ACC112 (cell line): ENCODE data around the gene YWHAG.
"Not testable (repeated sequence)": the region's sequence is repeated elsewhere in the genome, so short reads cannot be mapped to it uniquely, and the experiment has no call there.

Experiments
- H2AFZ ChIP-seq: fragments of 200-600 bp; sonication (generic); one replicate; pipeline ENCODE4 v1.6.0; 2017; ENCODE audit warnings: antibody characterized with exemption, low read length; ENCODE audit not compliant: unreplicated experiment
- H3K27ac ChIP-seq: fragments of 200-600 bp; sonication (generic); 2 replicates; pipeline ENCODE4 v1.5.1; 2014; ENCODE audit warnings: low read depth, mild to moderate bottlenecking, antibody characterized with exemption, low read length, moderate library complexity
- H3K27me3 ChIP-seq: fragments of 200-600 bp; sonication (generic); 2 replicates; pipeline ENCODE4 v1.6.1; 2014; ENCODE audit warnings: mild to moderate bottlenecking, antibody characterized with exemption, low read length, moderate library complexity, mixed read lengths; ENCODE audit not compliant: insufficient read depth
- H3K36me3 ChIP-seq: fragments of 200-600 bp; sonication (generic); 2 replicates; pipeline ENCODE4 v1.6.1; 2016; ENCODE audit warnings: mild to moderate bottlenecking, antibody characterized with exemption, low read length, moderate library complexity, mixed read lengths; ENCODE audit not compliant: insufficient read depth
- H3K4me1 ChIP-seq: fragments of 200-600 bp; sonication (generic); one replicate; pipeline ENCODE4 v1.6.1; 2016; ENCODE audit warnings: low read length, mixed read lengths; ENCODE audit not compliant: insufficient read depth, unreplicated experiment, control insufficient read depth
- H3K4me3 ChIP-seq: fragments of 200-600 bp; sonication (generic); 2 replicates; pipeline ENCODE4 v1.5.1; 2014; ENCODE audit warnings: mild to moderate bottlenecking, low read depth, low read length
- H3K79me2 ChIP-seq: fragments of 200-600 bp; sonication (generic); one replicate; pipeline ENCODE4 v1.6.0; 2016; ENCODE audit warnings: low read length; ENCODE audit not compliant: control insufficient read depth, unreplicated experiment, insufficient read depth

YWHAG gene

DNA sequence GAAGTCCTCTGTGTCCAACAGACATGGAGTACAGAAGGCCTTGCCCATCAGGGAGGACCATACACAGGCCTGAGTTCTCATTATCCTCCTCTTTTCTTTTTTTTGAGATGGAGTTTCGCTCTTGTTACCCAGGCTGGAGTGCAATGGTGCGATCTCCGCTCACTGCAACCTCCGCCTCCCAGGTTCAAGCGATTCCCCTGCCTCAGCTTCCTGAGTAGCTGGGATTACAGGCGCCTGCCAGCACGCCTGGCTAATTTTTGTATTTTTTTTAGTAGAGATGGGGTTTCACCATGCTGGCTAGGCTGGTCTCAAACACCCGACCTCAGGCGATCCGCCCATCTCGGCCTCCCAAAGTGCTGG, 36.8 kb upstream of the YWHAG start:
- H3K4me3 ChIP-seq: not testable (repeated sequence)

DNA sequence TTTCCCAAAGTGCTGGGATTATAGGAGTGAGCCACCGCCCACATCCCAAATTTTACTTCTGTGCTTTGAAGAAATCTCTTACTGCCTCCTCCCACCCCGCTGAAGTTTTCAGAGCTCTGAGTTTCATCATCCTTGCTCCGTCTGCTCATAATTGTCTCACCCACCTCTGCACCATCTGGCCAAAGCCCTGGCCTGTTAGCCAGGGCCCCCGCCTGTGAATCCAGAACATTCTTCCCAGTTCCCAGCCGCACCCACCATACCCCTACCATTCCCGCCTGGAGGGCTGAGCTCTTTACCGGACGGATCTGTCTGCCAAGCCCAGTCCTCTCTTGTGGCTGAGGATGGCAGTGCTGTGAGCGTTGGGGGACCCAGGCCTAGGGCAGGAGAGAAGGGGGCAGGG, 36.2 kb upstream of the YWHAG start:
- no peak overlapping the region for H3K27ac ChIP-seq
- peaks cover 6% of the 10 kb centered on the region for H3K79me2 ChIP-seq
- H2AFZ ChIP-seq: no peak overlapping the region
- H3K4me1 ChIP-seq: peaks cover 16% of the 10 kb centered on the region
- H3K27me3 ChIP-seq: no peaks in the 10 kb centered on the region
- no peaks in the 10 kb centered on the region for H3K36me3 ChIP-seq
- no peak overlapping the region for H3K4me3 ChIP-seq

More for the DNA sequence above, 36.8 kb upstream of the YWHAG start:
- H2AFZ ChIP-seq, H3K27me3 ChIP-seq, H3K79me2 ChIP-seq, H3K36me3 ChIP-seq, H3K27ac ChIP-seq: not testable (repeated sequence)
- peaks cover 16% of the 10 kb centered on the region for H3K4me1 ChIP-seq

DNA sequence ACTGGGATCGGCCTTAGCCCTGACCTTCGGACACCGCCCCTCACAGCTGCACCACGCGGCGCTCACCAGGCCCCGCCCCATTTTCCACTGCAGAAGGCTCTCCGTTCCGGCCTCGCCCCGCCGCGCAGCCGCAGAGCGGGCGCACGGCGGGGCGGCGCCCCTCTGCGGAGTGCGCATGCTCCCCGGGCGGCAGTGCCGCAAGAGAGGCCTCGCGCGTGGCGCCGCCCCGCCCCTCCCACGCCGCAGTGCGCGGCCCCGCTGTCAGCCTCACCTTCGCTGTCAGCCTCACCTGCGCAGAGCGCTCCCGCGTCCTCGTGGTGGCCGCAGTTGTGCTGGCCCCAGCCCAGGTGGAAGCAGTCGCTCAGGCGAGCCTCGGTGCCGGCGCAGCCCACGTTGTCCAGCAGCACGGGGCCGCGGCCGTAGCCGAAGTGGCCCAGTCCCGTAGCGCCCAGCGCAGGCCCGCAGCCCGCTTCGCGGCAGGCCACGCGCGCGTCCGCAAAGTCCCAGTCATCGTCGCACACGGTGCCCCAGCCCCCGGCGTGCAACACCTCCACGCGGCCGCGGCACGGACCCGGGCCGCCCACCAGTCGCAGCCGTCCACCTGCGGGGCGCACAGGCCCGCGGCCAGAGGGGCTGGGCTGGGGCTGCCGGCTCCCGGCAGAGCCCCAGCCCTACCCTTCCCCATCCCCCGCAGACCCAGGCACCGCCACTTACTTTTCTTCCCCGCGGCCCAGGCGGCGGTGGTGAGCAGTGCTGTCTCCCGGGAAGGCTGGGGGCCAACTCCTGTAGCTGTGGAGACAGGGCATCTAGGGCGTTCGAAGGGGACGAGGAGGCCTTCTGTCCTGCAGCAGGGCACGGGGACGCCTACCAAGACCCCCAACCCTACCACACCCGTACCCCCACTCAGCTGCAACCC, 34.6 kb upstream of the YWHAG start:
- peak overlapping the region; percentile 71 for H3K27ac ChIP-seq
- H3K79me2 ChIP-seq: peaks cover 6% of the 10 kb centered on the region
- H3K36me3 ChIP-seq: no peaks in the 10 kb centered on the region
- H2AFZ ChIP-seq: peak overlapping the region; percentile 96
- no peaks in the 10 kb centered on the region for H3K27me3 ChIP-seq
- peaks cover 24% of the 10 kb centered on the region for H3K4me1 ChIP-seq
- peak overlapping the region; percentile 94 for H3K4me3 ChIP-seq

DNA sequence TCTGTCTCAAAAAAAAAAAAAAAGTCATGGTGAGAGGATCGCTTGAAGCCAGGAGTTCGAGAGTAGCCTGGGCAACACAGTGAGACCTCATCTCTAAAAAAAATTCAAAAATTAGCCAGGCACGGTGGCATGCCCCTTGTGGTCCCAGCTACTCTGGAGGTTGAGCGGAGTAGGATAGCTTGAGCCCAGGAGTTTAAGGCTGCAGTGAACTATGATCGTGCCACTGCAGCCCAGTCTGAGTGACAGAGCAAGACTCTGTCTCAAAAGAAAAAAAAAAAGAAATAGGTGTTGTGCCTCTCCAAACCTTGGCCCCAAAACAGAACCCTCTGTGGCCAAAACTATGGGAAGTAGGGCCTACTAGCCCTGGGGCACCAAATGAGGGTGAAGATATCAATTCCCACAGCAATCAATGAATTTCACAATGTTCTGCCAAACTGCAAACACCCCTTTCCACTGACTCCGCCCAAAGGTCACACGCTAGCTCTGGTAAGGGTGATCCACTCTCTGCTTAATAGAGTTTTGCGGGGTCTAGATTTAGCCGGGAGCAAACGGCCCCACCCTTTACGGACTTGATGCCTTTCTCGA, 33.8 kb upstream of the YWHAG start:
- Histone ChIP-seq H3K4me3 (peak overlapping the region; percentile 94), H2AFZ (peak overlapping the region; percentile 96), H3K79me2 (peaks cover 2% of the 10 kb centered on the region), H3K36me3 (no peaks in the 10 kb centered on the region), H3K27ac (peak overlapping the region; percentile 71), H3K27me3 (no peaks in the 10 kb centered on the region), H3K4me1 (peaks cover 20% of the 10 kb centered on the region)

DNA sequence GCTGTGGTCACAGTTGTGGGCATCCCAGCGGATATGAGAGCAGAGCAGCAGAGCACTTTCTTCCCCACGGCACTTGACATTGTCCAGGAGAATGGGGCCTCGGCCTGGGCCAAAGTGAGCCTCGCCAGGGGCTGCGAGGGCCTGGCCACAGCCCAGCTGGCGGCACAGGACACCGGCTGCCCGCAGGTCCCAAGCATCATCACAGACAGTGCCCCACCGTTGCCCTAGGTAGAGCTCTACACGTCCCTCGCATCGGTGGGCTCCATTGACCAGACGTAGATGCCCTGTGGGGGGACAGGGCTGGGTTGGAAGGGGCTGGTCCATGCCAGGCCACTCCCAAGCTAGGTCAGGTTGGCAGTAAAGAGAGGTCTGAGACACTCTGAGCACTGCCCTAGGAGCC, 31.3 kb upstream of the YWHAG start:
- Histone ChIP-seq H3K36me3 (no peaks in the 10 kb centered on the region), H3K27ac (no peak overlapping the region), H2AFZ (no peak overlapping the region), H3K27me3 (no peaks in the 10 kb centered on the region), H3K79me2 (no peaks in the 10 kb centered on the region), H3K4me3 (no peak overlapping the region), H3K4me1 (peaks cover 17% of the 10 kb centered on the region)

DNA sequence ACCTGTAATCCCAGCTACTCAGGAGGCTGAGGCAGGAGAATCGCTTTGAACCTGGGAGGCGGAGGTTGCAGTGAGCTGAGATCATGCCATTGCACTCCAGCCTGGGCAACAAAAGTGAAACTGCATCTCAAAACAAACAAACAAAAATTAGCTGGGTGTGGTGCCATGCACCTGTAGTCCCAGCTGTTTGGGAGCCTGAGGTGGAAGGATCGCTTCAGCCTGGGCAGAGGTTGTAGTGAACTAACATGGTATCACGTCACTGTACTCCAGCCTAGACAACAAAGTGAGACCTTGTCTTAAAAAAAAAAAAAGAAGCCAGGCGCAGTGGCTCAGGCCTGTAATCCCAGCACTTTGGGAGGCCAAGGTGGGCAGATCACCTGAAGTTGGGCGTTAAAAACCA, 29.0 kb upstream of the YWHAG start:
- not testable (repeated sequence) for H3K27me3 ChIP-seq, H2AFZ ChIP-seq, H3K4me3 ChIP-seq, H3K27ac ChIP-seq, H3K79me2 ChIP-seq, H3K36me3 ChIP-seq
- peaks cover 17% of the 10 kb centered on the region for H3K4me1 ChIP-seq

DNA sequence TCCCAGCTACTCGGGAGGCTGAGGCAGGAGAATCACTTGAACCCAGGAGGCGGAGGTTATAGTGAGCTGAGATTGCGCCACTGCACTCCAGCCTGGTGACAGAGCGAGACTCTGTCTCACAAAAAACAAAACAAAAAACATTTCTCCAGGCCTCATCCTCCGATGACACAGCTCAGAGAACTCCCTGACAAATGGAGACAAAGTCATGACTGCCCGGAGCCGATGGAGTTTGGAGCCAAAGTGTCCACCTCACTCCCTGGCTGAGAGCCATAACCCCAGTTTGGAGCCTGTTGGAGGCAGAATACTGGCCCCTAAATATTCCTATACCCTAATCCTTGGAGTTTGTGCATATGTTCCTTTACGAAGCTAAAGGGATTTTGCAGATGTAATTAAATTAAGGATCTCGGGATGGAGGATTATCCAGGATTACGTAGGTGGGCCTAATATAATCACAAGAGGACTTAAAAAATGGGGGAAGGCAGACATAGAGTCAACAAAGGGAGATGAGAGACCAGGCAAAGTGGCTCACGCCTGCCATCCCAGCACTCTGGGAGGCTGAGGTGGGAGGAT, 28.0 kb upstream of the YWHAG start:
- no peak overlapping the region; the same call in 1 of the 2 replicates for H3K27ac ChIP-seq

DNA sequence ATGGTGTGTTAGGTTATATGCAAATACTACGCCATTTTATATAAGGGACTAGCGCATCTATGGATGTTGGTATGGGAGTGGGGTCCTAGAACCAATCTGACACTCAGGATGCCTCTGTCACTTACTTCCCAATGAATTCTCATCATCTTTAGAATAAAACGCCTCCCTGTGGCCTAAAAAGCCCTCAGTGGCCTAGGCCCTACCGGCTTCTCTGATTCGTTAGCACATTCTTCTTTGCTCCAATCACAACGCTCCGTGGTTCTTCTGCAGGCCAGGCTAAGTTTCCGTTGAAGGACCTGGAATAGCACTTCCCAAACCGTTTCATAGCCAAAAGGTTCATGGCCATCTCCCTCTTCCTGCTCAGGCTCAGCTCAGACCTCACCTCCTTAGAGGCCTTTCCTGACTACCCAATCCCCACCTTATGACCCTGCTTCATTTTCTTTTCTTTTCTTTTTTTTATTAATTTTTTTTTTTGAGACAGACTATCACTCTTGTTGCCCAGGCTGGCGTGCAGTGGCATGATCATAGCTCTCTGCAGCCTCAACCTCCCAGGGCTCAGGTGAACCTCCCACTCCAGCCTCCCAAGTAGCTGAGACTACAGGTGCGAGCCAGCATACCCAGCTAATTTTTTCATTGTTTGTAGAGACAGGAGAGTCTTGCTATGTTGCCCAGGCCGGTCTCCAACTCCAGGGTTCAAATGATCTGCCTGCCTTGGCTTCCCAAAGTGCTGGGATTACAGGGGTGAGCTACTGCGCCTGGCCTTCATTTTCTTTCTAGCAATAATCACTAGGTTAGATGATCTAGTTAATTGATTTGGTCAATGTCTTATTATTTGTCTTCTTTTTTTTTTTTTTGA, 24.5 kb upstream of the YWHAG start:
- H3K27me3 ChIP-seq: no peaks in the 10 kb centered on the region
- no peaks in the 10 kb centered on the region for H3K36me3 ChIP-seq
- no peak overlapping the region for H3K27ac ChIP-seq
- H2AFZ ChIP-seq: no peak overlapping the region
- no peak overlapping the region for H3K4me3 ChIP-seq
- no peaks in the 10 kb centered on the region for H3K79me2 ChIP-seq
- H3K4me1 ChIP-seq: peaks cover 26% of the 10 kb centered on the region

More for the DNA sequence above, 28.0 kb upstream of the YWHAG start:
- Histone ChIP-seq H3K4me1 (peaks cover 12% of the 10 kb centered on the region), H3K4me3 (no peak overlapping the region), H3K36me3 (no peaks in the 10 kb centered on the region), H2AFZ (no peak overlapping the region), H3K79me2 (no peaks in the 10 kb centered on the region), H3K27me3 (no peaks in the 10 kb centered on the region)

DNA sequence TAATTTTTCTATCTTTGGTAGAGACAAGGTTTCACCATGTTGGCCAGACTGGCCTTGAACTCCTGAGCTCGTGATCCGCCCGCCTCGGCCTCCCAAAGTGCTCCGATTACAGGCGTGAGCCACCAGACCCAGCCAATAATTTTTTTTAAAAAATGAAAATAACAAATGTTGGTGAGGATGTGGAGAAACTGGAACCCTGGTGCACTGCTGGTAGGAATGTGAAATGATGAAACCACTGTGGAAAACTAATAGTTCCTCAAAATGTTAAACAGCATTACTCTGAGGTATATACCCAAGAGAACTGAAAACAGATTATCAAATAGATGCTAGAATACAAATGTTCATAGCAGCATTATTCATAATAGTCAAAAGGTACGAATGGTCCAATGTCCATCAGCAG, 23.0 kb upstream of the YWHAG start:
- Histone ChIP-seq H3K4me1 (peaks cover 32% of the 10 kb centered on the region), H3K27ac (no peak overlapping the region), H2AFZ (no peak overlapping the region), H3K4me3 (no peak overlapping the region), H3K79me2 (no peaks in the 10 kb centered on the region), H3K36me3 (no peaks in the 10 kb centered on the region), H3K27me3 (no peaks in the 10 kb centered on the region)

DNA sequence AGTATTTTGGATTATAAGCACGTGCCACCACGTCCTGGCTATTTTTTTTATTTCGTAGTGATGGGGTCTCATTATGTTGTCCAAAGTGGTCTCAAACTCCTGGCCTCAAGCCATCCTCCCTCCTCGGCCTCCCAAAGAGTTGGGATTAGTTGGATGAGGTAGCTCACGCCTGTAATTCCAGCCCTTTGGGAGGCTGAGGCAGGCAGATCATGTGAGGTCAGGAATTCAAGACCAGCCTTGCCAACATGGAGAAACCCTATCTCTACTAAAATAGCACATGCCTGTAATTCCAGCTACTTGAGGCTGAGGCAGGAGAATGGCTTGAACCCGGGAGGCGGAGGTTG, 21.8 kb upstream of the YWHAG start:
- H3K36me3 ChIP-seq: no peaks in the 10 kb centered on the region
- peaks cover 31% of the 10 kb centered on the region for H3K4me1 ChIP-seq
- H3K79me2 ChIP-seq: no peaks in the 10 kb centered on the region
- peak overlapping the region; percentile 38 for H3K4me3 ChIP-seq
- peak overlapping the region; percentile 95 for H3K27ac ChIP-seq
- no peaks in the 10 kb centered on the region for H3K27me3 ChIP-seq
- H2AFZ ChIP-seq: peak overlapping the region; percentile 79
